Measurements from ENCODE around the gene CTTNBP2.

Gene CTTNBP2

DNA sequence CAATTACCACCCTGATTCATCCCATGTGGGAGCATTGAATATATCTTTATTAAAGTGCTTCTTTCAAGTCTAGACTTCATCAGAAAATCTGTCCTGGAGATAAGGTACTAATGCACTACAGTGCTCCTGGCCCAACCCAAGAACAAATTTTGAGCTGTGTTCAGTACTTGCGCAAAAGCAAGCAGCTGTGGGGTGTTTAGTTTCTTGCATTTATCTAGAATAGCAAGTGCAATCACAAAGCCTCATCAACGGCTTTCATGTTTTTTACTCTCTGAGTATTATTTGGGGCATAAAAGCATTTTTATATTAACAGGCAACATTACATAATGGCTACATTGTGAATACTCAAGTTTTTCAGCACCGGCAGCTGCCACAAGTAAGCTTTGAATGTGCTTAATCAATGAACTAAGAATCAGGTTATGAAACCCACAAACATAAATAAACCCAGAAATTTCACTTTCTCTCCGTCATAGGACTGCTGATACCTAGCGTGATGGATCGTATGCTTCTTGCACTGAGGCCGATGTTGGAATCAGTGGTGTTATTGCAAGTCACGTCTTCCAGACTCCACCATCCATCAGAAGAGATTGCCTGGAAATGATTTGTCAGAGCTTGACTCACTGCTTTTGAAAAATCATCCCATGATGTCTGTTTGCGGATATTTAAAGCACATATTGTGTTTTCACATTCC is 113.1 kb downstream of the CTTNBP2 start:
- DNase-seq (ENCODE audit: low read depth, low spot score), result no peak
- no peak overlapping the region for H3K27ac ChIP-seq

DNA sequence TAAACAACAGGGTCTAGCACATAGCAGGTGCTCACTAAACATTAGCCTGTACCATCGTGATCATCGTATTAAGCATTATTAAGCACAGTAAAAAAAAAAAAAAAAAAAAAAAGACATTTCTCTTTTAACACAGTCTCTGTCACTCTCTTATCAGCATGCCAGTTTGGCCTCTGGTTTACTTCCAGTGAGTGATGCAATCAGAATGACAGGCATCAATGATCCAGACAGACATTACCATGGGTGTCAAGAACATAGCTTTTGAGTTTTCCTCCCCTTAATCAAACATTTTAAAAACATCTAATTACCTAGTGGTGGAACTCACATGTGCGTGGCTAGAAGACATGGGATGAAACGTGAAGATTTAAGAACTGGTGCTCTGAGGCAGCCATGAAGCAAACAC is 115.8 kb downstream of the CTTNBP2 start:
- no peak for DNase-seq (ENCODE audit: low read depth, low spot score)
- no peak overlapping the region for H3K27ac ChIP-seq

DNA sequence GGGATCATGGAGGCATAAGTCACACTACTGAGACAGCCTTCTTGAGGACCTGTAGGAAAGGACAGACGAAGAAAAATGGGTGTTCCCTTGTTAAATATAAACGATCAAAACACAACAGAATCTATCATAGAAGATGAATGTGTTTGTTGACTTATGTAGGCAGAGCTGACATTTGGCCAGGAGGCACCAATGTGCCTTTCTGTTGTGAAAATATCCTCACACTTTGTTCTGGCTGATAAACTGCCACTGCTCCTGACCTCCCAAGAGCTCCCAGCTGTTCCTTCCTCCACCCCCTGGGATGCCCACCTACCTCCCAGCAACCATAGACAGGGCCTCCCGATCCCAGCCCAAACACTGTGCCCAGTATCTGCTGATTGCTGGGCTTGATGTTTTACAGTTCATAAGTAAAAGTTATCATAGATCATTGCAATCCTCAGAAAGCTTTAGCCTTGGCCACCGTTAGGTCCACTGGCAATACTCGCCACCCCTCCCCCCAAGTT is 116.6 kb downstream of the CTTNBP2 start:
- no peak for DNase-seq (ENCODE audit: low read depth, low spot score)

DNA sequence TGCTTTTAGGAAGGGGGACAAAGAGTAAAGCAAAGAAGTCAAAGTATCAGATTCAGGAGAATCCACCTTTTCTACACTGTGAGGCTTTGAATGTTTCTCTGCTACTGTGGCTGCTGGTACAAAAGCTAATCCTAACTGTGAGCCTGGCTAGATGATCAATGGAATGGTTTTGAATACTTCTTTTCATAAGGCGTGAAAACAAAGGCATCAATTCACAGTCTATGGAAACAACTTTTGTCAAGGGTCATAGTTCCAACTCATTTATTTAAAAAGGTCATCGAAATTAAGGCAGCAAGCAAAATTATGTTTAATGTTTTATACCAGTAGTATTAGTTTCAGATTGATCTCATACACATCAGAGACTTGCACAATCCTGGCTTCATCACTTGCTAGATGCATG is 118.1 kb downstream of the CTTNBP2 start:
- no peak overlapping the region for H3K27ac ChIP-seq
- DNase-seq (ENCODE audit: low read depth, low spot score), result no peak

More for the DNA sequence above, 116.6 kb downstream of the CTTNBP2 start:
- H3K27ac ChIP-seq, result no peak overlapping the region

DNA sequence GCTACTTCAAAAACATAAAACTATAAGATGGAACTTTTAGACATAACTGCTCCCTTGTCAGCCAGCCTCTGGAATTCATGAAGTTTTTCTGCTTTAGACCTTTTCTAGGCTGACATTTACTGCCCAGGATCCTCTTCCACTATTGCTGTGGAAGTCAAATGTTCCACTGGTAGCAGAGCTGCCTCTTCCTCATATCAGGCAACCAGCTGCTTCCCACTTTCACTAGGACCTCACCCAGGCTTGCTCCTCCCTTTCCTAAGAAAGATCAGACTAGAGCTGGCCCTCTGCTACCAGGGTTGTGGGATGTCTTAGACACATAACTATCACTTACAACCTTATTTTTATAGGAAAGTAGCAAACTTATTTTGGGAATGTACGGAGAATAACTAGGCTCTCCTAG is 121.5 kb downstream of the CTTNBP2 start:
- no peak for DNase-seq (ENCODE audit: low read depth, low spot score)
- H3K27ac ChIP-seq, result no peak overlapping the region

DNA sequence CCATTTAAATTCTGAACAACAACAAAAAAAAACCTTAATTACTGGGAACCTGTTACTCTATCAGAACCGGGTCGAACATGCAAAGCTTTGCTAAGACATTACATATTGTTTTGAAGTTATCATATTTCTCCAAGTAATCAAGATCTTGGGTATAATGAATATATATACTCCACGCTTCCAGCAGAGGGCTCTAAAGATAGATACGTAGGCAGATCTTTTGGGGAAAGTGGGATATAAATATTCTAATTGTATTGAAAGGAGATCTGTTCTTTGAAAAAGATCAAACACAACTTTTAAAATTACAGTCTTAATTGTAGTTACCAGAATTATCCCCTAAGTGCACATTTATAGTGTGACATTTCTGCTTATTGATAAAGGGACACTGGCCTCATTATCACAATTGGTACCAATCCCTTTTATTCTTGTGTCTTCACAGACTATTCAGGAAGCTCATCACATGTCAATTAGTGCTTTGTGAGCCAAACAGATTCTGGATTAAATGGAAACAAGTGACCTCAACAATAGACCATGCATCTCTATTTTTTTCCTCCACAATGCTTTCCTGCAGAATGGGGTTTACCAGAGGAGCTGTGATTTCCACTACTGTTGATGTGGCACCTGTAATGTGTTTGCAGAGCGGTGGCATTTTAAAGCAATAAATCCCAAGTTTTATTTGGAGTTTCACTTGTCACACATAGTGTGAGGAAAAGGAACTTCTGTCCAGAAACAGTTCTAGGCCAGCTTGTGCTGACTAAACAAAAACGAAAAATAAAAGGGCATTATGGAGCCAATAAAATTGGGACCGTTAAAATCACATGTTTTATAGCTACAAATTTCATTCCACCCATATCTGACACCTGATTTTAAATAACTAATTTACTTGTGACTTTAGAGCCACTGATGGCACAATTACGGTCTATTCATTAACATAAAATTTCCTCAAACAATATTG is 122.4 kb downstream of the CTTNBP2 start:
- no peak overlapping the region for H3K27ac ChIP-seq
- no peak for DNase-seq (ENCODE audit: low read depth, low spot score)

DNA sequence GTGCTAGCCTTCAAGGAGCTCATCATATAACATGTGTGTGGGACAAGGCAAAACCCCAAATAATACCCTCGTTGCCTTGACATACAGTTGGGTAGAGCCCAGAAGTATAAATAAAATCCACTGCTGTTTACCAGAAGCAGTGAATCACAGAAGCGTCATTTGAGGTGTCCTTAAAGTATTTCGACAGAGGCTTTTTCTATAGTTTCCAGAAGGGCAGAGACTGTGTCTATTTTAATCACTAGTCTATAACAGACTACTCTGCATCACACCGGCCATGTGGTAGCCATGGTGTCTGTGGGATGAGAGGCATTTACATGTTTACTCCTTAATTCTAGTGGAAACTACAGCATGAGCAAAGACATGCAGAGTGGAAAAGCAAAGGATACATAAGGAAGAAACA is 131.3 kb downstream of the CTTNBP2 start:
- DNase-seq (ENCODE audit: low read depth, low spot score), result no peak
- H3K27ac ChIP-seq, result no peak overlapping the region

DNA sequence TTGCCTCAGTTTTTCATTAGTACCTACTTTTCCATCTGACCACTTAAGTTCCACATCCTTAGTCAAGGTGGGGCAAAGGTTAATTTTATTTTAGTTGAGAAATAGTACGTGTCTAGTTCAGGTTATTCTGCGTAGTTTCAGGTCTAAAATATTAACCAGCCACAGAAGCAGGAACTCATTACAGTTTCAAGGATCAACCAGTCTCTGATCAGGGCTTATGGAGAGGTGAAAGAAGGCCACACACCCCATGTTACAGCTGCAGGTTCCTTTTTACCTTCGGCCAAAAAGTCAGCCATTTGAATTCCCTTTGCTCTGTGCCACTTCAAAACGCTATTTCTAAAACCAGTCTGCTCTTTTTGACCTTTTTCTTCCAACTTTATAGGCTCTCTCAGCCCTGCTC is 134.2 kb downstream of the CTTNBP2 start:
- DNase-seq (ENCODE audit: low read depth, low spot score), result no peak
- no peak overlapping the region for H3K27ac ChIP-seq

DNA sequence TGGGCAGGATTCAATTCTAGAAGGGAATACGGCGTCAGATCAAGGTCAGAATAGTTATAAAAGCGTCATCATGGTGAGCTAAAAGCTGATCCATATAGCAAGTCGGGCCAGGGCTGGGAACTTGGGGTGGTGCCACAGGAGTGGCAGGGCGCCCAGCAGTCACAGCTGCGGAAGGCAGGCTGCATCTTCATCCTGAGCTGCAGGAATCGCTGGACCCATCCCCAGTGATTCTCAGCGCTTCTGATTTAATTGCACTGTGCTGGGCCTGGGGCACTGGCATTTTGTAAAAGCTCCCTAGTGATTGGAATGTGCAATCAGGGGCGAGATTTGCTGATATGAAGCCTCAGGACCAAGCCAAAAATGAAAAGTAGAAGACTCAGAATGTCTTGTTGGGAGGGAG is 135.3 kb downstream of the CTTNBP2 start:
- H3K27ac ChIP-seq, result no peak overlapping the region

DNA sequence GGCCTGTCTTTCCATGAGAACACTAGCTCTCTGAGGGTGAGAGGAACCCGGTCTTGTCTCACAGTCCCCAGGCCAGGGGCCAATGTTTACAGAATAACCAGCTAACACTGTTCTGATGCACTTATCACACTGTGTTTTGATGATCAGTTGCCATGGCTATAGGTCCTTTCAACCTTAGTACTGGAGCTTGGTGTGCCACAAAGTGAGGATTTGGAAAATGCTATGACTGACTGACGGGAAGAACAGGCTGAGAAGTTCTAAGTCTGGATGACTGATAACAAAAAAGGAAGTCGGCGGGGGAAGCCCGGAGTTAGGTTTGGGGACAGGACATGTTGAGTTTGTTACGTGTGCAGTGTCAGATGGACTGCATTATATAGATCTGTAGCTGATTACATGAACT is 141.8 kb downstream of the CTTNBP2 start:
- H3K27ac ChIP-seq, result no peak overlapping the region
- DNase-seq (ENCODE audit: low read depth, low spot score), result no peak

More for the DNA sequence above, 135.3 kb downstream of the CTTNBP2 start:
- no peak for DNase-seq (ENCODE audit: low read depth, low spot score)

DNA sequence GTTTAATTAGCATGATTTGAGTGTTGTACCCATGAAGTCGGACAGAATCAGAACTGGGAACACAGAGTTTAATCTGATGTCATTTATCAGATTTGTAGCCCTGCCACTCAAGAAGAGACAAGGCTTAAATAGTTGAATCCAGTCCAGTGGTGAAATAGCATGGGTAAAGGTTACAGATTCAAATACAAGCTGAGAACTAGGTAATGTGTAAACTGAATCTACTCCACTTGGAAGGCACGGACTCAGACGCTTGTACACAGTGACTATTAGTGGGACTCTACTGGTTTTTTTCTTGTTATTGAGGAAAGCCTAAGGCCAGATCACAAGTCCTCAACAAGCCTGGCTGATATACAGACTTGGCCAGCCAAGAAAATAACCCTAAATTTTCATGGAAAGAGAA is 142.9 kb downstream of the CTTNBP2 start:
- no peak for DNase-seq (ENCODE audit: low read depth, low spot score)
- no peak overlapping the region for H3K27ac ChIP-seq

DNA sequence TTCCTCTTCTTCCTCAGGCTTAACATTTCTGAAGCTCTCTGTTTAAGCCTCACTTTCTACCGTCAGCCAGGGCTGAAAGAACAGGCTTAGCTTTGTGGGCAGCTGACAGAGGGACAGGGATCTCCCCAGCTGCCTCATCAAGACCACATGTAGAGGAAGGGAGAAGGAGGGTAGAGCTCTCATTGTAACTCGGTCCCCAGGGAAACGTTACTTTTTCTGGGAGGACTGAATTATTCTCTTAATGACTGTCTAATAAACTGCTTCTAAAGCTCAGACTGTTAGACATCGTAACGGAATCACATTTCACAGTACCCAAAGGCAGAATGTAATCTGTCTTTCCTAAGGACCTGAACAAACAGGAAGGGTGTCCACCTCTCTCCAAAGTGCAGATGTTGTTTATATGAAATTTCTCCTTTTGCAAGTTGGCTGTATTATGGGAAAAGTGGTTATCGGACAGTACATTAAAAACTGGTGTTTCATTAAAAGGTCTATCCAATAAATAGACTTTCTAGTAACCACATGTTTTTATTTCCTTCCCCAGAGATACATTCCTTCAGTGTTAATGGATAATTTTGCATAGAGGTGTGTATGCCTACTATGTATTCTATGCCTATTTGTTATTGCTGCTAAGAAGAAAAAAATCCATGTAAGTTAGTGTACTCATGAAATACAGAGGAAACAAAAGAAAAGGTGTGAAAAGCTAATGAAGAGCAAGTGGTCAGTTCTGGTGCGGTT is 144.2 kb downstream of the CTTNBP2 start:
- no peak for DNase-seq (ENCODE audit: low read depth, low spot score)
- no peak overlapping the region for H3K27ac ChIP-seq

DNA sequence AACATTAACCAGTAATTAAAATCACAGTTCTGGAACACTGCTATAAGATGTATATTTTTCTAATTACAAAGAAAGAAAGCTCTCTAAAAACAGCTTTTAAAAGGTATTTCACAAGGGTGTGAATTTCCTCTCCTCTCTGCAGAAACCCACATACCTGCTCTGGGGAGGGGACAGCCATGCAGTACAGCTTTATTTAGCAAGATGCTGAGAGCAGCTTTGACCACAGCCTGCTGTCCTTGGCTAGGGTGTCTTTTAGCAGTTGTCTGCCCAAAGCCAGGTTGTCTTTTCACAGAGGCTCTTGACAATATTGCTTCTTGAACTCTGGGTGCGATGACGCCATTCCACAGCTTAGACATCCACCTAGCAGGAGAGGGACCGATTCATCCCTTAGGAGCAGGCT is 148.3 kb downstream of the CTTNBP2 start:
- no peak for DNase-seq (ENCODE audit: low read depth, low spot score)
- no peak overlapping the region for H3K27ac ChIP-seq

DNA sequence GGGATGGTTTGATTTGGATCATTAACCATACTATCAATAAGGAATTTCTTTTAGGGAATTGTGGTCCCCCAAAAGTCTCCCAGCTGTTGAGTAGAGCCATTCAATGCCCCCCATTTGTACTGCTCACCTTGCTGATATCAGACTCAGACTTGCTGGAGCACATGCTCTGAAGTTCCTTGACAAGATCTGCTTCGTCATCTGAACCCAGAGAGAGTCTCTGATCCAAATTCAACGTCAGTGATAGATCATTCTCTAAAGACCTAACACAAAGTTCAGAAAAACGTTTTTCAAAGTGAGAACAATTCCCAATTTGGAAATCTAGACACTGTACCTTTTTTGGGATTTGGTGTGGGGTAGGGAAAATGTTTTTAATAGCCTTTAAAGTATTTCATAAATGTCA is 153.9 kb downstream of the CTTNBP2 start:
- H3K27ac ChIP-seq, result no peak overlapping the region
- DNase-seq (ENCODE audit: low read depth, low spot score), result no peak

DNA sequence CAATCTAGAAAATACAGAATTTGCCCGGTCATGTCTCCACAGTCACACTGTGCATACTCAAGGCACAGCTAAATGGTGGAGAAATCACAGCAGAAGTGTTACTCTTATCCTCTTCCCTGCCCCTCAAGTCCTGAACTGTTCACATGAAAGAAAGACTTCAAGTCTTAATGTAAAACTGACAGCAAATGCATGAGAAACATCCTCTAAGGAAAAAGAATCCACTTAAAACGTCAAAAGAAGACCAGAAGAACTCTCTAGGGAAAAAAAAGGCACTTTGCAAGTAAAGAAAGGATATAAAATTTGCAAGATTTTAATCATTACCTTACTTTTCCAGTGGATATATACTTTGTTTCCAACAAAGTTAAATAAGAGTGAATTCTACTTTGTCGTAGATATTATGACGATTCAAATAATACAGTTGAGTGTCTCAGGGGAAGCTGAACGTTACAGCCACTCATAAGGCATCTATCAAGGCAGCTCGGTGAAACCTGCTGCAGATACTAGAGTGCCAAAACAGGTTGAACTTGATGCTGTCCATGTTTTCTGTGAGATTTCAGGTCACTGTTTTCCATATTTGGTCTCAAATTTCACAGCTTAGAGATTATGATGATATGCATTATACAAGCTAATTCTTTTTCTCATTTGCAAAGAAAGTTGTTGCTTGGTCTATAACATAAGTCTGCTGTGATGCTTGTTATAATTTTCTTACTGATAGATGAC is 155.0 kb downstream of the CTTNBP2 start:
- H3K27ac ChIP-seq, result no peak overlapping the region
- DNase-seq (ENCODE audit: low read depth, low spot score), result no peak

DNA sequence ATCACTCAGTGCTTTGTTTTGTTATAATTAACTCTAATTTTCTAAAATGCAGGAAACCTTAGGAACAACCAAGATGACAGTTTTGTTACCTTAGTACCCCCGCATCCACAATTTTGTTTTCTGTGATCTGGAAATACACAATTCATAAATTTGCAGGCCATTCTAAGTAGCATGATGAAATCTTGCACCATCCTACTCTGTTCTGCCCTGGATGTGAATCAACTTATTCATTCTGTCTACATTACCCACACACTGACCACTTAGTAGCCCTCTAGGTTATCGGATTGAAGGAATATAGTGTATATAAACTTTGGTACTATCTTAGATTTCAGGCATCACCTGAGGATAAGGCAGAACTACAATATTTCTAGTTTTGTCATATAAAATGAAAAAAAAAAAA is 155.9 kb downstream of the CTTNBP2 start:
- no peak overlapping the region for H3K27ac ChIP-seq
- no peak for DNase-seq (ENCODE audit: low read depth, low spot score)

DNA sequence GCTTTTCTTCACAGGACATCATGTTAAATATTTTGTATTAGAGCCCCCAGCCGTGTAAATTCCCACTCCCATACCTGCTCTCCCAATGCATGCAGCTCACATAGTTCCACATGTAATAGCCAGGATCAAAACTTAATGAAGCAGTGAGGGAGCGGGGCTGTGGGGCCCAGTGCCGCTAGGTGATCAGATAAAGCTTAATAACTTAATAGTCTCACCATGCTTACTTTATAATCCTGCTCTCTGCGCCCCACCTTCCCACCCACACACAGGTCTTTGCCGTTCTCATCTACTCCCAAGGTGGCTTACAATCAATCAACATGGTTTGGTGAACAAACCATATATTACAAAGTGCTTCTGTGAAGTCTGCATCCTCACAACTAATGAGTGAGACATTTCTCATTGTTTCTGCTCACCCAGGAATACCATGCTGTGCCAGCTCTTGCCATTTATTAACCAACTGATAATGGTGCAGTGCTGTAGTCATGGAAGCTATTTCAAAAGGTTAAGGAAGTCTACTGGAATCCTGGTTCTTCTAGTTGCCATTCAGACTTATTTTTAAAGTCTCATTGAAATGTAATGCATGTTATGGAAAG is 156.4 kb downstream of the CTTNBP2 start:
- H3K27ac ChIP-seq, result no peak overlapping the region
- DNase-seq (ENCODE audit: low read depth, low spot score), result no peak

DNA sequence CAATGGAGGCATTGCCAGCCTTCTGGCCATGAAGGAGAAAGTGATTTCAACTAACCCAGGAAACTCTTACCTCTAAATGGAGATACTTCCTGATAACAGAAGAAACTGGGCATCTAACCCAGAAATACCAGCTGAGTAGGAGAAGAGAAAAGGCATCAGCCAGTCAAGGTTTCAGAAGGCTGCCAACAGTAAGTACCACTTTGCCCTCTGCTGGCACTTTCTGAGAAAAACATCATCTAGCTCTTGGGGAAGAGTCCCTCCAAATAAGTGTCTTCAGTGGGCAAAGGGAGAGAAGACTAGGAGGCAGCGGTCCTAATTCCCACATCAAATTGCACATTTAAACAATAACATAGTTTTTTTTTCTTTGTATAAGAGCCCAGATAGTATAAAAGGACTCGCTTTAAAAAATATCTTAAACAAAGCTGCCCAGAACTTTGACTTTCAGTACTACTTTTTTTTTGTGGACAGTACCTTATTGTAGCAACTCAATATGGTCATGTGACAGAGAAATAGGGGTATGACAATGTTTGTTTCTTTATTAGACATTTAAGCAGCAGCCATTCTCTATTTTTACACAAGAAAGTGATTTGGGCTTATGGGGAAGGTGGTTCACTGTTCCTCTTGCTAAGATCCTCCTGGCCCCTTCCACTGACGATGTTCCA is 157.3 kb downstream of the CTTNBP2 start:
- DNase-seq (ENCODE audit: low read depth, low spot score), result peak; percentile 16
- H3K27ac ChIP-seq, result no peak overlapping the region

DNA sequence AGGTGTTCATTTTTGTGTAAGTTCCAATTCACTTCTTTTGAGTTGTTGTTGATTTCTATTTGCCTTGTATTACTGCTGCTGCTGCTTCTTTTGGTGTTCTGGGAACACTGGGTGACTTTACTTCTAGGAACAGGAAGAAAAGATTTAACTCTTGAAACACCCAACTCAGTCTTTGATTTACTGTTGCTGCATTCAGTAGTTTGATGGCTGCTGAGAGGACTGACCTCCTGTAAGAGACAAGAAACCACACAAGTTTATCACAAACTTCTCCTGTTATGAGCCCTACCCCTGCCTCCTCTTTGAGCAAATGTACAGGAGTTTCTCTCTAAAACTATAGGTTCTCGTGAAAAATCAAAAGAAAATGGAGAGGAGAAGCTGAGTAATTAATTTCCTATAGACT is 161.7 kb downstream of the CTTNBP2 start:
- no peak for DNase-seq (ENCODE audit: low read depth, low spot score)
- no peak overlapping the region for H3K27ac ChIP-seq

Measured in epithelial cell of prostate (primary cell).